Amniotic epithelial cell (primary cell): ENCODE results near the gene DES.

Experiments
- DNase-seq: peaks from one replicate; pipeline ENCODE4 v3.0.0-alpha.2; 2010; ENCODE audit warnings: low read depth

The DES gene

GRCh38 chr2:219453671-219454590 lies 35.8 kb downstream of the DES start:
- DNase-seq, result peak; percentile 96

GRCh38 chr2:219455581-219455980 lies 37.4 kb downstream of the DES start:
- no peak for DNase-seq

GRCh38 chr2:219457784-219458369 lies 39.7 kb downstream of the DES start:
- DNase-seq, result no peak

GRCh38 chr2:219458996-219459395 lies 40.8 kb downstream of the DES start:
- no peak for DNase-seq

GRCh38 chr2:219459460-219460311 lies 41.5 kb downstream of the DES start:
- DNase-seq, result peak; percentile 52

- peak; percentile 94 for DNase-seq
Observed at GRCh38 chr2:219460424-219460926, 42.3 kb downstream of the DES start.

- DNase-seq, result no peak
Observed at GRCh38 chr2:219461047-219461514, 42.9 kb downstream of the DES start.

- DNase-seq, result no peak
Observed at GRCh38 chr2:219461669-219462068, 43.5 kb downstream of the DES start.

GRCh38 chr2:219462349-219462748 lies 44.2 kb downstream of the DES start:
- no peak for DNase-seq

- DNase-seq, result no peak
Observed at GRCh38 chr2:219464286-219465032, 46.3 kb downstream of the DES start.

GRCh38 chr2:219465659-219466561 lies 47.7 kb downstream of the DES start:
- no peak for DNase-seq

GRCh38 chr2:219466816-219467735 lies 48.9 kb downstream of the DES start:
- no peak for DNase-seq

GRCh38 chr2:219467736-219468075 lies 49.5 kb downstream of the DES start:
- no peak for DNase-seq

- no peak for DNase-seq
Observed at GRCh38 chr2:219468410-219469185, 50.4 kb downstream of the DES start.

- DNase-seq, result peak; percentile 74
Observed at GRCh38 chr2:219469186-219469724, 51.1 kb downstream of the DES start.

GRCh38 chr2:219470429-219470828 lies 52.3 kb downstream of the DES start:
- DNase-seq, result no peak

- DNase-seq, result no peak
Observed at GRCh38 chr2:219471476-219472371, 53.5 kb downstream of the DES start.
